IMR-90 (cell line): ENCODE results near the gene ZNF746. TPM values are rescaled to one million over a fixed set of nuclear protein-coding genes. Genes with fewer than 3 reads are reported as not detected.

Experiments
- ATAC-seq: fragments of 200-7000 bp; cut with Tn5 transposase; 2 replicates; pipeline ENCODE4 v1.9.1; 2020; ENCODE audit warnings: low read depth, mild to moderate bottlenecking, moderate library complexity
- BruUV-seq: library from RNA; stranded (reverse); fragments of 400-500 nt; replicated peaks from 2 replicates; lab custom pipeline; 2021; lab: Mats Ljungman, UMichigan
- CTCF ChIA-PET: fragments of 300-600 bp; formaldehyde crosslinking; extraction: SDS; loops from one replicate; lab custom pipeline; 2021; ENCODE audit warnings: antibody characterized with exemption; lab: Yijun Ruan, JAX
- POLR2A ChIA-PET: fragments of 300-600 bp; sonication (Branson Sonifier 250); formaldehyde crosslinking; loops from one replicate; lab custom pipeline; 2022; ENCODE audit warnings: antibody characterized with exemption; ENCODE audit not compliant: unreplicated experiment; lab: Charles Lee
- DNase-seq: peaks from one replicate; pipeline ENCODE4 v3.0.0; 2013
- H2AFZ ChIP-seq: replicated peaks from 2 replicates; pipeline ENCODE3; 2013; ENCODE audit warnings: low read length, mild to moderate bottlenecking; ENCODE audit not compliant: poor library complexity
- H2AK5ac ChIP-seq: 2 replicates; pipeline ENCODE4 v1.6.1; 2013; ENCODE audit warnings: low read depth, low read length, inconsistent platforms
- H2AK9ac ChIP-seq: replicated peaks from 2 replicates; pipeline ENCODE3; 2013; ENCODE audit warnings: mild to moderate bottlenecking, low read depth, low read length, moderate library complexity; ENCODE audit not compliant: poor library complexity
- H2BK120ac ChIP-seq: 2 replicates; pipeline ENCODE4 v1.6.1; 2013; ENCODE audit warnings: low read depth, low read length, inconsistent platforms
- H2BK15ac ChIP-seq: 3 replicates; pipeline ENCODE4 v1.6.1; 2013; ENCODE audit warnings: low read depth, low read length, inconsistent platforms
- H2BK20ac ChIP-seq: 2 replicates; pipeline ENCODE4 v1.6.1; 2013; ENCODE audit warnings: low read depth, mild to moderate bottlenecking, inconsistent platforms, low read length, moderate library complexity
- H2BK5ac ChIP-seq: 2 replicates; pipeline ENCODE4 v1.6.1; 2013; ENCODE audit warnings: mild to moderate bottlenecking, low read depth, low read length, inconsistent platforms; ENCODE audit not compliant: poor library complexity, severe bottlenecking
- H3K14ac ChIP-seq: replicated peaks from 2 replicates; pipeline ENCODE4 v1.6.1; 2013; ENCODE audit warnings: low read depth, low read length, inconsistent platforms
- H3K18ac ChIP-seq: 2 replicates; pipeline ENCODE4 v1.6.1; 2013; ENCODE audit warnings: low read depth, low read length, control low read depth
- H3K23ac ChIP-seq: 2 replicates; pipeline ENCODE4 v1.6.1; 2013; ENCODE audit warnings: low read depth, low read length, inconsistent platforms
- H3K27ac ChIP-seq: 2 replicates; pipeline ENCODE4 v1.5.1; 2013; ENCODE audit warnings: mild to moderate bottlenecking, control low read depth, low read length; ENCODE audit not compliant: insufficient read depth
- H3K27me3 ChIP-seq: 2 replicates; pipeline ENCODE4 v1.6.1; 2013; ENCODE audit warnings: low read length; ENCODE audit not compliant: control insufficient read depth, insufficient read depth
- H3K36me3 ChIP-seq: 2 replicates; pipeline ENCODE4 v1.6.1; 2013; ENCODE audit warnings: low read length, mixed read lengths; ENCODE audit not compliant: control insufficient read depth, insufficient read depth
- H3K4ac ChIP-seq: 2 replicates; pipeline ENCODE4 v1.6.1; 2013; ENCODE audit warnings: low read depth, low read length, inconsistent platforms
- H3K4me1 ChIP-seq: 2 replicates; pipeline ENCODE4 v1.6.1; 2013; ENCODE audit warnings: low read length, mixed read lengths; ENCODE audit not compliant: control insufficient read depth, insufficient read depth
- H3K4me2 ChIP-seq: 2 replicates; pipeline ENCODE4 v1.6.1; 2013; ENCODE audit warnings: low read depth, mild to moderate bottlenecking, control low read depth, low read length, moderate library complexity
- H3K4me3 ChIP-seq: 2 replicates; pipeline ENCODE4 v1.5.1; 2013; ENCODE audit warnings: low read depth, mild to moderate bottlenecking, control low read depth, low read length, moderate library complexity; ENCODE audit not compliant: insufficient read depth
- H3K56ac ChIP-seq: 2 replicates; pipeline ENCODE4 v1.6.1; 2013; ENCODE audit warnings: low read length, inconsistent platforms; ENCODE audit not compliant: insufficient read depth; ENCODE audit errors: extremely low read depth
- H3K79me1 ChIP-seq, 2 experiments: 2 replicates each; pipeline ENCODE4 v1.6.1; 2013; ENCODE audit warnings: low read length in 2 of 2, inconsistent platforms in 1 of 2, low read depth in 1 of 2
- H3K9ac ChIP-seq: 2 replicates; pipeline ENCODE4 v1.6.1; 2013; ENCODE audit warnings: low read depth, low read length, control low read depth
- H3K9me1 ChIP-seq: 2 replicates; pipeline ENCODE4 v1.6.1; 2013; ENCODE audit warnings: low read length, inconsistent platforms; ENCODE audit not compliant: insufficient read depth
- H3K9me3 ChIP-seq: 2 replicates; pipeline ENCODE4 v1.6.1; 2013; ENCODE audit warnings: low read length; ENCODE audit not compliant: control insufficient read depth, insufficient read depth
- H4K20me1 ChIP-seq: 2 replicates; pipeline ENCODE4 v1.6.1; 2013; ENCODE audit warnings: low read length, inconsistent platforms; ENCODE audit not compliant: insufficient read depth
- H4K5ac ChIP-seq: 2 replicates; pipeline ENCODE4 v1.6.1; 2013; ENCODE audit warnings: mild to moderate bottlenecking, low read depth, low read length, control low read depth
- H4K8ac ChIP-seq, 2 experiments: 2 replicates each; pipeline ENCODE4 v1.6.1; 2013; ENCODE audit warnings: low read depth in 2 of 2, low read length in 2 of 2, control low read depth in 1 of 2, inconsistent platforms in 1 of 2
- H4K91ac ChIP-seq: 2 replicates; pipeline ENCODE4 v1.6.1; 2013; ENCODE audit warnings: low read depth, low read length, inconsistent platforms; ENCODE audit not compliant: insufficient read depth
- BHLHE40 ChIP-seq: fragments of 150-350 bp; IDR thresholded peaks from 2 replicates; pipeline ENCODE4 v1.6.1; 2016; ENCODE audit warnings: mild to moderate bottlenecking, low read depth, low read length
- CEBPB ChIP-seq: IDR thresholded peaks from 2 replicates; pipeline ENCODE4 v1.6.1; 2012; ENCODE audit warnings: low read depth, low read length, improper control_type of control experiment
- CHD1 ChIP-seq: IDR thresholded peaks from 2 replicates; pipeline ENCODE4 v1.6.1; 2012; ENCODE audit warnings: low read depth, low read length, improper control_type of control experiment
- FOS ChIP-seq: fragments of 150-350 bp; IDR thresholded peaks from 2 replicates; pipeline ENCODE4 v1.6.1; 2016; ENCODE audit warnings: low read depth, low read length
- MAFK ChIP-seq: IDR thresholded peaks from 2 replicates; pipeline ENCODE4 v1.6.1; 2012; ENCODE audit warnings: low read depth, low read length, improper control_type of control experiment
- MAZ ChIP-seq: IDR thresholded peaks from 2 replicates; pipeline ENCODE4 v1.6.1; 2012; ENCODE audit warnings: low read depth, mild to moderate bottlenecking, low read length, improper control_type of control experiment, moderate library complexity, borderline replicate concordance
- MXI1 ChIP-seq: IDR thresholded peaks from 2 replicates; pipeline ENCODE4 v1.6.1; 2012; ENCODE audit warnings: low read depth, mild to moderate bottlenecking, low read length, moderate library complexity, borderline replicate concordance
- NFE2L2 ChIP-seq: fragments of 150-350 bp; IDR thresholded peaks from 2 replicates; pipeline ENCODE4 v1.6.1; 2016; ENCODE audit warnings: low read depth, mild to moderate bottlenecking, low read length
- POLR2A ChIP-seq: IDR thresholded peaks from 2 replicates; pipeline ENCODE4 v1.6.1; 2012; ENCODE audit warnings: mild to moderate bottlenecking, low read depth, low read length
- RAD21 ChIP-seq: IDR thresholded peaks from 2 replicates; pipeline ENCODE4 v1.6.1; 2012; ENCODE audit warnings: low read length, improper control_type of control experiment
- RCOR1 ChIP-seq: IDR thresholded peaks from 2 replicates; pipeline ENCODE4 v1.6.1; 2012; ENCODE audit warnings: mild to moderate bottlenecking, low read length, improper control_type of control experiment; ENCODE audit not compliant: insufficient replicate concordance
- RFX5 ChIP-seq: IDR thresholded peaks from 2 replicates; pipeline ENCODE4 v1.8.0; 2012; ENCODE audit warnings: low read depth, mild to moderate bottlenecking, low read length, moderate library complexity
- SMC3 ChIP-seq: fragments of 150-350 bp; IDR thresholded peaks from 2 replicates; pipeline ENCODE4 v1.6.1; 2016; ENCODE audit warnings: low read depth, mild to moderate bottlenecking, antibody characterized with exemption, low read length, moderate library complexity
- dilution Hi-C: fragments of 300-500 bp; cut with HindIII; formaldehyde crosslinking; loops from one replicate; pipeline ENCODE4 v1.14.3; 2018; ENCODE audit warnings: low sequenced_read_pairs; ENCODE audit not compliant: unreplicated experiment
- in situ Hi-C: fragments of 300-500 bp; cut with MboI; formaldehyde crosslinking; loops from 3 replicates; pipeline ENCODE4 v1.14.3; 2019; ENCODE audit warnings: low sequenced_read_pairs, inconsistent platforms, mixed read lengths
- intact Hi-C: fragments of 100-400 bp; cut with micrococcal nuclease; formaldehyde crosslinking; loops from 2 replicates; pipeline ENCODE4 v1.10.0; 2022
- polyA plus RNA-seq, 3 experiments: library from polyadenylated mRNA; depleted of rRNA; stranded (reverse); fragments of >200 nt; gene quantifications; 2 replicates each; pipeline ENCODE4 v1.2.3, GENCODE V29; 2012; ENCODE audit warnings: low replicate concordance in 1 of 3
- total RNA-seq: library from RNA; depleted of rRNA; stranded (reverse); fragments of >200 nt; gene quantifications from 2 replicates; pipeline ENCODE4 v1.2.3, GENCODE V29; 2012
- TF ChIP-seq, protein P1 (sequence below): fragments of 150-350 bp; IDR thresholded peaks from 2 replicates; pipeline ENCODE4 v1.6.1; 2016; ENCODE audit warnings: low read depth, mild to moderate bottlenecking, low read length, moderate library complexity, borderline replicate concordance
- TF ChIP-seq, protein P2 (sequence below): conservative IDR thresholded peaks from 2 replicates; pipeline ENCODE4 v1.5.1; 2012; ENCODE audit warnings: mild to moderate bottlenecking, low read depth, low read length, improper control_type of control experiment
- TF ChIP-seq, protein P3 (sequence below): fragments of 150-350 bp; IDR thresholded peaks from 2 replicates; pipeline ENCODE4 v1.6.1; 2017; ENCODE audit warnings: mild to moderate bottlenecking, antibody characterized with exemption, low read length, low read depth

ZNF746 gene
- total and polyA plus RNA-seq, 2 of the 4 experiments (the other 2 are of a cell fraction): 6.6 to 8.4 TPM

DNA sequence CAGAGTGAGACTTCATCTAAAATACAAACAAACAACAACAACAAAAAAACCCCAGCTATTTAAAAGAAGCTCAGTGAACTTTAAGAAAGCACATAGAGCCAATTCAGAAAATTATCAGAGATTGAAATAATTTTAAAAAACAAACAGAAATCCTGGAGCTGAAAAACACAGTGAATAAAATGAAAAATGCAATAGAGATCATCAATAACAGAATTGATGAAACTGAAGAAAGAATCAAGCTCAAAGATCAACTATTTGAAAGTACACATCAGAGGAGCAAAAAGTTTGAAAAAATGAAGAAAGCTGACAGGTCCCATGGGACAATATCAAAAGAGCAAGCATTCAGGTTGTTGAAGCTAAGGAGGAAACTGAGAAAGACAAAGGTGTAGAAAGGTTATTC, 12.2 kb upstream of the ZNF746 start:
- Histone ChIP-seq H2BK5ac (no peak overlapping the region), H3K9me1 (no peaks in the 10 kb centered on the region), H3K27ac (no peak overlapping the region), H3K4me3 (no peak overlapping the region), H3K4me1 (no peaks in the 10 kb centered on the region), H3K23ac (no peak overlapping the region), H4K5ac (no peak overlapping the region), H2AK5ac (no peak overlapping the region), H4K91ac (no peak overlapping the region), H2BK120ac (no peak overlapping the region), H3K56ac (no peak overlapping the region), H2AK9ac (no peak overlapping the region), H4K8ac (no peak overlapping the region), H3K18ac (no peak overlapping the region), H3K36me3 (no peaks in the 10 kb centered on the region), H3K79me1 (no peaks in the 10 kb centered on the region), H3K9ac (no peak overlapping the region), H3K4me2 (no peak overlapping the region), H4K20me1 (no peaks in the 10 kb centered on the region), H3K27me3 (no peaks in the 10 kb centered on the region), H2BK20ac (no peak overlapping the region), H3K14ac (no peak overlapping the region), H2AFZ (no peak overlapping the region), H3K4ac (no peak overlapping the region), H2BK15ac (no peak overlapping the region), H3K9me3 (peaks cover 10% of the 10 kb centered on the region)
- intact Hi-C loops: no loop called here
- POLR2A ChIA-PET: no interaction called here
- in situ Hi-C loops: no loop called here
- ATAC-seq (no peak), DNase-seq (no peak)
- BruUV-seq: no TSS peak
- dilution Hi-C loops: no loop called here
- no peak for TF ChIP-seq RAD21
- no peak for TF ChIP-seq MXI1
- no peak for TF ChIP-seq BHLHE40
- no peak for TF ChIP-seq RFX5
- no peak for TF ChIP-seq RCOR1
- no peak for TF ChIP-seq CHD1
- TF ChIP-seq MAZ: no peak
- no peak for TF ChIP-seq CEBPB
- TF ChIP-seq, protein P1, sequence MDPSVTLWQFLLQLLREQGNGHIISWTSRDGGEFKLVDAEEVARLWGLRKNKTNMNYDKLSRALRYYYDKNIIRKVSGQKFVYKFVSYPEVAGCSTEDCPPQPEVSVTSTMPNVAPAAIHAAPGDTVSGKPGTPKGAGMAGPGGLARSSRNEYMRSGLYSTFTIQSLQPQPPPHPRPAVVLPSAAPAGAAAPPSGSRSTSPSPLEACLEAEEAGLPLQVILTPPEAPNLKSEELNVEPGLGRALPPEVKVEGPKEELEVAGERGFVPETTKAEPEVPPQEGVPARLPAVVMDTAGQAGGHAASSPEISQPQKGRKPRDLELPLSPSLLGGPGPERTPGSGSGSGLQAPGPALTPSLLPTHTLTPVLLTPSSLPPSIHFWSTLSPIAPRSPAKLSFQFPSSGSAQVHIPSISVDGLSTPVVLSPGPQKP: no peak
- TF ChIP-seq MAFK: no peak
- TF ChIP-seq SMC3: no peak
- TF ChIP-seq, protein P2, sequence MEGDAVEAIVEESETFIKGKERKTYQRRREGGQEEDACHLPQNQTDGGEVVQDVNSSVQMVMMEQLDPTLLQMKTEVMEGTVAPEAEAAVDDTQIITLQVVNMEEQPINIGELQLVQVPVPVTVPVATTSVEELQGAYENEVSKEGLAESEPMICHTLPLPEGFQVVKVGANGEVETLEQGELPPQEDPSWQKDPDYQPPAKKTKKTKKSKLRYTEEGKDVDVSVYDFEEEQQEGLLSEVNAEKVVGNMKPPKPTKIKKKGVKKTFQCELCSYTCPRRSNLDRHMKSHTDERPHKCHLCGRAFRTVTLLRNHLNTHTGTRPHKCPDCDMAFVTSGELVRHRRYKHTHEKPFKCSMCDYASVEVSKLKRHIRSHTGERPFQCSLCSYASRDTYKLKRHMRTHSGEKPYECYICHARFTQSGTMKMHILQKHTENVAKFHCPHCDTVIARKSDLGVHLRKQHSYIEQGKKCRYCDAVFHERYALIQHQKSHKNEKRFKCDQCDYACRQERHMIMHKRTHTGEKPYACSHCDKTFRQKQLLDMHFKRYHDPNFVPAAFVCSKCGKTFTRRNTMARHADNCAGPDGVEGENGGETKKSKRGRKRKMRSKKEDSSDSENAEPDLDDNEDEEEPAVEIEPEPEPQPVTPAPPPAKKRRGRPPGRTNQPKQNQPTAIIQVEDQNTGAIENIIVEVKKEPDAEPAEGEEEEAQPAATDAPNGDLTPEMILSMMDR: no peak
- TF ChIP-seq POLR2A: no peak
- no peak for TF ChIP-seq NFE2L2
- TF ChIP-seq FOS: no peak
- TF ChIP-seq, protein P3, sequence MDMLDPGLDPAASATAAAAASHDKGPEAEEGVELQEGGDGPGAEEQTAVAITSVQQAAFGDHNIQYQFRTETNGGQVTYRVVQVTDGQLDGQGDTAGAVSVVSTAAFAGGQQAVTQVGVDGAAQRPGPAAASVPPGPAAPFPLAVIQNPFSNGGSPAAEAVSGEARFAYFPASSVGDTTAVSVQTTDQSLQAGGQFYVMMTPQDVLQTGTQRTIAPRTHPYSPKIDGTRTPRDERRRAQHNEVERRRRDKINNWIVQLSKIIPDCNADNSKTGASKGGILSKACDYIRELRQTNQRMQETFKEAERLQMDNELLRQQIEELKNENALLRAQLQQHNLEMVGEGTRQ: no peak
- CTCF ChIA-PET: no interaction called here
